Spleen (tissue), 11 donors: Measurements from ENCODE around the gene BBC3. TPM values are rescaled to one million over a fixed set of nuclear protein-coding genes. Genes with fewer than 3 reads are reported as not detected.

ENCODE experiments used
- DNase-seq: peaks from one replicate; pipeline ENCODE4 v3.0.0-alpha.2; 2020
- H3K27ac ChIP-seq, 8 donors: fragments of 200-600 bp; sonication (generic) in 7 of 8; 1 replicate in 4 of 8; 2 replicates in 4 of 8; pipeline versions ENCODE4 v1.5.0 to v1.8.0; 2016 to 2021; ENCODE audit warnings: inconsistent platforms in 4 of 8, mild to moderate bottlenecking in 4 of 8, moderate library complexity in 1 of 8
- H3K27me3 ChIP-seq, 7 donors: fragments of 200-600 bp; sonication (generic) in 6 of 7; replicated peaks in 1 of 7; 1 replicate in 4 of 7; 2 replicates in 3 of 7; pipeline versions ENCODE4 v1.5.0 to v1.8.0; 2016 to 2021; ENCODE audit warnings: inconsistent platforms in 3 of 7, mild to moderate bottlenecking in 1 of 7
- H3K36me3 ChIP-seq, 6 donors: fragments of 200-600 bp; sonication (generic) in 5 of 6; 1 replicate in 4 of 6; 2 replicates in 2 of 6; pipeline versions ENCODE4 v1.5.0 to v1.8.0; 2016 to 2021; ENCODE audit warnings: inconsistent platforms in 2 of 6
- H3K4me1 ChIP-seq, 6 donors: fragments of 200-600 bp; sonication (generic) in 5 of 6; 1 replicate in 3 of 6; 2 replicates in 3 of 6; pipeline versions ENCODE4 v1.5.0 to v1.8.0; 2016 to 2021; ENCODE audit warnings: inconsistent platforms in 3 of 6
- H3K4me3 ChIP-seq, 8 donors: fragments of 200-600 bp; sonication (generic) in 7 of 8; 1 replicate in 4 of 8; 2 replicates in 4 of 8; pipeline versions ENCODE4 v1.5.0 to v1.8.0; 2016 to 2021; ENCODE audit warnings: inconsistent platforms in 4 of 8, mild to moderate bottlenecking in 4 of 8, moderate library complexity in 2 of 8
- H3K9me3 ChIP-seq, 8 donors: fragments of 200-600 bp; sonication (generic) in 7 of 8; 1 replicate in 4 of 8; 2 replicates in 4 of 8; pipeline versions ENCODE4 v1.5.0 to v1.8.0; 2016 to 2021; ENCODE audit warnings: inconsistent platforms in 4 of 8
- POLR2A ChIP-seq, 3 donors: fragments of 450-650 bp; IDR thresholded peaks; one replicate each; pipeline ENCODE4 v1.5.1; 2017; ENCODE audit warnings: antibody characterized with exemption in 3 of 3, mild to moderate bottlenecking in 1 of 3
- POLR2AphosphoS5 ChIP-seq, 3 donors: sonication (generic); formaldehyde crosslinking; IDR thresholded peaks; one replicate each; pipeline ENCODE4 v1.5.1; 2017; ENCODE audit warnings: antibody characterized with exemption in 3 of 3
- WGBS, 5 donors: extraction: QIAGEN DNeasy Blood & Tissue Kit in 3 of 5; methylation state at CpG; one replicate each; pipeline versions ENCODE4 v1.1.5 to v1.1.7; 2013 to 2018; 5-methylcytosine and 5-hydroxymethylcytosine counted together
- intact Hi-C: fragments of 100-400 bp; cut with DNase I; formaldehyde crosslinking; loops from one replicate; pipeline ENCODE4 v1.15.0; 2023; ENCODE audit warnings: low total_unique reads
- polyA plus RNA-seq, 3 donors: library from polyadenylated mRNA; stranded (reverse); fragments of 200-250 nt; gene quantifications; one replicate each; pipeline ENCODE4 v1.2.1, GENCODE V29; 2013
- total RNA-seq, 7 donors: library from RNA; depleted of rRNA in 3 of 7; stranded (reverse); fragments of >200 nt in 3 of 7; fragmentation: NEBNext Ultra II Directional in 4 of 7; extraction: Animal tissue kit (Norgen Biotek cat#: 25700) in 4 of 7; gene quantifications; one replicate each; pipeline versions ENCODE4 v1.1.0 to v1.2.1, GENCODE V29; 2016 to 2021
- TF ChIP-seq, protein P1 (sequence below), 11 experiments: fragments of 200-600 bp in 7 of 11; fragments of 450-650 bp in 4 of 11; sonication (generic) in 4 of 11; IDR thresholded peaks in 8 of 11; conservative IDR thresholded peaks in 3 of 11; 1 replicate in 7 of 11; 2 replicates in 4 of 11; pipeline versions ENCODE4 v1.4.0 to v1.8.0; 2016 to 2021; ENCODE audit warnings: antibody characterized with exemption in 11 of 11, inconsistent platforms in 4 of 11, mild to moderate bottlenecking in 1 of 11
- donor health status: healthy with polysubstance abuse.
- donor health status: DM: no; HTN: no; CAD: no; lungs with moderate emphysema.
- donor health status: DM: no; HTN: no; CAD: no.
- donor health status: Bipolar disorder and iron deficiency.
- donor health status: healthy.
- donor health status: DM: no; HTN: no; CAD: no.
- donor health status: DM: yes; HTN: yes; CAD: no.

BBC3 gene
- total and polyA plus RNA-seq, 10 donors, result 6.3 to 17.0 (median 11.0) TPM

GRCh38 chr19:47225746-47226425 lies 5.1 kb downstream of the BBC3 start:
- TF ChIP-seq POLR2AphosphoS5 (IDR thresholded peaks at IDR 0.05) (peak; percentile 99 to 100 (median 100)), POLR2A (IDR thresholded peaks at IDR 0.05) (peak; percentile 97 to 100 (median 100))
- TF ChIP-seq, protein P1, sequence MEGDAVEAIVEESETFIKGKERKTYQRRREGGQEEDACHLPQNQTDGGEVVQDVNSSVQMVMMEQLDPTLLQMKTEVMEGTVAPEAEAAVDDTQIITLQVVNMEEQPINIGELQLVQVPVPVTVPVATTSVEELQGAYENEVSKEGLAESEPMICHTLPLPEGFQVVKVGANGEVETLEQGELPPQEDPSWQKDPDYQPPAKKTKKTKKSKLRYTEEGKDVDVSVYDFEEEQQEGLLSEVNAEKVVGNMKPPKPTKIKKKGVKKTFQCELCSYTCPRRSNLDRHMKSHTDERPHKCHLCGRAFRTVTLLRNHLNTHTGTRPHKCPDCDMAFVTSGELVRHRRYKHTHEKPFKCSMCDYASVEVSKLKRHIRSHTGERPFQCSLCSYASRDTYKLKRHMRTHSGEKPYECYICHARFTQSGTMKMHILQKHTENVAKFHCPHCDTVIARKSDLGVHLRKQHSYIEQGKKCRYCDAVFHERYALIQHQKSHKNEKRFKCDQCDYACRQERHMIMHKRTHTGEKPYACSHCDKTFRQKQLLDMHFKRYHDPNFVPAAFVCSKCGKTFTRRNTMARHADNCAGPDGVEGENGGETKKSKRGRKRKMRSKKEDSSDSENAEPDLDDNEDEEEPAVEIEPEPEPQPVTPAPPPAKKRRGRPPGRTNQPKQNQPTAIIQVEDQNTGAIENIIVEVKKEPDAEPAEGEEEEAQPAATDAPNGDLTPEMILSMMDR (IDR thresholded peaks at IDR 0.05 in 8 of 11, conservative IDR thresholded peaks at IDR 0.05 in 3 of 11), result peak in 8 of 11 experiments; percentile 14 to 80 (median 68)
- 3 to 5% (median 3%) methylated on average over 25 to 59 of the region's 59 CpGs for WGBS, 5 donors
- intact Hi-C loops, result no loop called here
- H3K4me3 ChIP-seq, result peak overlapping the region; percentile 23 to 99 (median 70)
- no peaks in the 10 kb centered on the region for H3K9me3 ChIP-seq
- peaks cover 17 to 58% (median 49%) of the 10 kb centered on the region in 6 donors for H3K4me1 ChIP-seq
- H3K27ac ChIP-seq, result peak overlapping the region; percentile 91 to 99 (median 98)
- H3K36me3 ChIP-seq, result peaks cover 3 to 34% (median 12%) of the 10 kb centered on the region in 6 donors
- DNase-seq, result peak; percentile 96
- H3K27me3 ChIP-seq, result peaks cover 0 to 14% (median 0%) of the 10 kb centered on the region in 7 donors

DNA sequence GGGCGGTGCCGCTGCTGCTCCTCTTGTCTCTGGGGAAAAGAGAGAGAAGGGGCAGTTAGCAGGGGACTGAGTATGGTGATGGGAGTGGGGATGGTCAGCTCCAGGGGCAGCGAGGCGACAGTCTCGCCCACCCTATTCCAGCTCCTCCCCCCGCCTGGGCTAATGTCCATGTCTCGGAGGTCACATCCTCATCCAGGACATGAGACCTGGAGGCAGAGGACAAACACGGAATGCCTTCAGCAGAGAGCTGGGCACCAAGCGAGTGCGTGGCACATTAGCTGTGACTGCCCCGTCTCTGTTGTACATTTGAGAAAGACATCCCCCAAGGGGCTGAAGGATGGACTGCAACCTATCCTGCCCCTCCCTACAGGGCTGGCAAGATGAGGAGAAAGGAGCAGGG lies 9.1 kb downstream of the BBC3 start:
- no peak for TF ChIP-seq POLR2AphosphoS5 (IDR thresholded peaks at IDR 0.05)
- TF ChIP-seq POLR2A (IDR thresholded peaks at IDR 0.05), result no peak
- TF ChIP-seq, protein P1 (IDR thresholded peaks at IDR 0.05 in 8 of 11, conservative IDR thresholded peaks at IDR 0.05 in 3 of 11), result no peak
- intact Hi-C loops, result no loop called here
- Histone ChIP-seq H3K27me3 (no peaks in the 10 kb centered on the region), H3K36me3 (peaks cover 3 to 45% (median 17%) of the 10 kb centered on the region in 6 donors), H3K4me1 (peaks cover 2 to 20% (median 18%) of the 10 kb centered on the region in 6 donors), H3K4me3 (no peak overlapping the region), H3K27ac (no peak overlapping the region), H3K9me3 (no peaks in the 10 kb centered on the region)
- 93 to 96% (median 94%) methylated on average over 7 to 11 of the region's 11 CpGs for WGBS, 5 donors
- DNase-seq, result no peak

GRCh38 chr19:47221080-47221841 lies 9.7 kb downstream of the BBC3 start:
- WGBS, 5 donors, result 88 to 96% (median 92%) methylated on average over 10 to 33 of the region's 33 CpGs
- intact Hi-C loops, result no loop called here

More at GRCh38 chr19:47221080-47221841, 9.7 kb downstream of the BBC3 start:
- Histone ChIP-seq H3K27me3 (no peaks in the 10 kb centered on the region), H3K27ac (no peak overlapping the region), H3K9me3 (no peaks in the 10 kb centered on the region), H3K4me3 (no peak overlapping the region), H3K4me1 (peaks cover 0 to 14% (median 12%) of the 10 kb centered on the region in 6 donors), H3K36me3 (peaks cover 3 to 45% (median 17%) of the 10 kb centered on the region in 6 donors)
- DNase-seq, result no peak
- peak in 1 of 3 donors; percentile 28 for TF ChIP-seq POLR2AphosphoS5 (IDR thresholded peaks at IDR 0.05)
- TF ChIP-seq POLR2A (IDR thresholded peaks at IDR 0.05), result no peak
- TF ChIP-seq, protein P1 (IDR thresholded peaks at IDR 0.05 in 8 of 11, conservative IDR thresholded peaks at IDR 0.05 in 3 of 11), result no peak
